Spinal cord (tissue), 10 donors: Measurements from ENCODE around the gene FGF8. TPM values are rescaled to one million over a fixed set of nuclear protein-coding genes. Genes with fewer than 3 reads are reported as not detected.

Source experiments
- DNase-seq, 6 donors: peaks; one replicate each; pipeline versions ENCODE4 v3.0.0 to v3.0.0-alpha.2; 2013 to 2015; ENCODE audit warnings: low spot score in 6 of 6, low read depth in 4 of 6
- H3K27ac ChIP-seq: one replicate; pipeline ENCODE4 v1.5.1; 2013; ENCODE audit warnings: low read depth, low read length, control low read depth
- H3K27me3 ChIP-seq: one replicate; pipeline ENCODE4 v1.6.1; 2013; ENCODE audit warnings: low read length; ENCODE audit not compliant: control insufficient read depth, insufficient read depth
- H3K36me3 ChIP-seq: one replicate; pipeline ENCODE4 v1.6.1; 2013; ENCODE audit warnings: low read length; ENCODE audit not compliant: control insufficient read depth, insufficient read depth
- H3K4me1 ChIP-seq: one replicate; pipeline ENCODE4 v1.6.1; 2013; ENCODE audit warnings: low read length; ENCODE audit not compliant: control insufficient read depth, insufficient read depth
- H3K4me3 ChIP-seq: one replicate; pipeline ENCODE4 v1.5.1; 2013; ENCODE audit warnings: low read depth, low read length, control low read depth
- H3K9me3 ChIP-seq: one replicate; pipeline ENCODE4 v1.6.1; 2013; ENCODE audit warnings: low read length; ENCODE audit not compliant: control insufficient read depth, insufficient read depth
- WGBS: methylation state at CpG from one replicate; pipeline ENCODE4 v1.1.5; 2013; ENCODE audit warnings: missing lambda C conversion rate; ENCODE audit not compliant: insufficient coverage; 5-methylcytosine and 5-hydroxymethylcytosine counted together
- polyA plus RNA-seq, 2 donors: library from polyadenylated mRNA; unstranded; fragments of 120-200 nt; gene quantifications; one replicate each; pipeline ENCODE4 v1.2.1, GENCODE V29; 2013; ENCODE audit not compliant: insufficient read length in 2 of 2
- total RNA-seq, 2 donors: library from RNA; depleted of rRNA in 1 of 2; stranded (reverse); fragments of 120-200 nt in 1 of 2; fragments of >200 nt in 1 of 2; gene quantifications; one replicate each; pipeline versions ENCODE4 v1.2.3 to v1.2.4, GENCODE V29; 2013 to 2014
- donor health status: healthy.

Gene FGF8
- total and polyA plus RNA-seq, 4 donors, result 0.69 to 2.2 (median 1.2) TPM

GRCh38 chr10:101777619-101778145 lies 1.8 kb upstream of the FGF8 start:
- H3K27ac ChIP-seq, result no peak overlapping the region
- H3K4me3 ChIP-seq, result no peak overlapping the region
- peaks cover 21% of the 10 kb centered on the region for H3K36me3 ChIP-seq
- 94% methylated on average over 1 of the region's 3 CpGs for WGBS
- H3K27me3 ChIP-seq, result peaks cover 74% of the 10 kb centered on the region
- no peaks in the 10 kb centered on the region for H3K9me3 ChIP-seq
- DNase-seq, result no peak
- peaks cover 62% of the 10 kb centered on the region for H3K4me1 ChIP-seq

GRCh38 chr10:101776161-101776817 lies 375 bp upstream of the FGF8 start:
- Histone ChIP-seq H3K9me3 (no peaks in the 10 kb centered on the region), H3K36me3 (peaks cover 15% of the 10 kb centered on the region), H3K4me3 (no peak overlapping the region), H3K27ac (no peak overlapping the region), H3K27me3 (peaks cover 87% of the 10 kb centered on the region), H3K4me1 (peaks cover 55% of the 10 kb centered on the region)
- DNase-seq, result no peak
- 4% methylated on average over 51 of the region's 74 CpGs for WGBS

- Histone ChIP-seq H3K36me3 (peaks cover 20% of the 10 kb centered on the region), H3K4me1 (peaks cover 41% of the 10 kb centered on the region), H3K27me3 (peaks cover 92% of the 10 kb centered on the region), H3K4me3 (no peak overlapping the region), H3K27ac (no peak overlapping the region), H3K9me3 (no peaks in the 10 kb centered on the region)
- WGBS, result 12% methylated on average over 27 of the region's 32 CpGs
- DNase-seq, result no peak
These were observed 1.2 kb downstream of the FGF8 start for GRCh38 chr10:101774589-101775272.

GRCh38 chr10:101773923-101774588 lies 1.9 kb downstream of the FGF8 start:
- H3K27ac ChIP-seq, result no peak overlapping the region
- peaks cover 92% of the 10 kb centered on the region for H3K27me3 ChIP-seq
- peaks cover 34% of the 10 kb centered on the region for H3K4me1 ChIP-seq
- no peak for DNase-seq
- H3K9me3 ChIP-seq, result no peaks in the 10 kb centered on the region
- H3K4me3 ChIP-seq, result no peak overlapping the region
- peaks cover 19% of the 10 kb centered on the region for H3K36me3 ChIP-seq
- 0% methylated on average over 3 of the region's 13 CpGs for WGBS

GRCh38 chr10:101772895-101773761 lies 2.8 kb downstream of the FGF8 start:
- DNase-seq, result no peak
- H3K27ac ChIP-seq, result no peak overlapping the region
- no peak overlapping the region for H3K4me3 ChIP-seq
- peaks cover 28% of the 10 kb centered on the region for H3K4me1 ChIP-seq
- H3K36me3 ChIP-seq, result peaks cover 15% of the 10 kb centered on the region
- WGBS, result 24% methylated on average over 17 of the region's 21 CpGs
- H3K9me3 ChIP-seq, result no peaks in the 10 kb centered on the region
- H3K27me3 ChIP-seq, result peaks cover 92% of the 10 kb centered on the region

GRCh38 chr10:101772017-101772894 lies 3.7 kb downstream of the FGF8 start:
- Histone ChIP-seq H3K27ac (no peak overlapping the region), H3K9me3 (no peaks in the 10 kb centered on the region), H3K4me3 (no peak overlapping the region), H3K27me3 (peaks cover 92% of the 10 kb centered on the region), H3K36me3 (peaks cover 15% of the 10 kb centered on the region), H3K4me1 (peaks cover 28% of the 10 kb centered on the region)
- no peak for DNase-seq
- WGBS, result 71% methylated on average over 6 of the region's 6 CpGs

GRCh38 chr10:101771380-101771779 lies 4.5 kb downstream of the FGF8 start:
- H3K4me3 ChIP-seq, result no peak overlapping the region
- H3K27me3 ChIP-seq, result peaks cover 90% of the 10 kb centered on the region
- 95% methylated on average over 9 of the region's 10 CpGs for WGBS
- DNase-seq, result no peak
- H3K27ac ChIP-seq, result no peak overlapping the region
- no peaks in the 10 kb centered on the region for H3K9me3 ChIP-seq
- H3K36me3 ChIP-seq, result peaks cover 15% of the 10 kb centered on the region
- peaks cover 28% of the 10 kb centered on the region for H3K4me1 ChIP-seq

GRCh38 chr10:101770331-101771215 lies 5.3 kb downstream of the FGF8 start:
- peaks cover 89% of the 10 kb centered on the region for H3K27me3 ChIP-seq
- no peak overlapping the region for H3K4me3 ChIP-seq
- peaks cover 15% of the 10 kb centered on the region for H3K36me3 ChIP-seq
- H3K9me3 ChIP-seq, result no peaks in the 10 kb centered on the region
- 73% methylated on average over 36 of the region's 41 CpGs for WGBS
- H3K4me1 ChIP-seq, result peaks cover 27% of the 10 kb centered on the region
- DNase-seq, result no peak
- no peak overlapping the region for H3K27ac ChIP-seq
